Brain microvascular endothelial cell (primary cell): ENCODE measurements around the gene ADARB1.

ENCODE experiments used
- DNase-seq: peaks from one replicate; pipeline ENCODE4 v3.0.0-alpha.2; 2020
- H3K27ac ChIP-seq: fragments of 250-450 bp; sonication (Bioruptor Pico); 2 replicates; pipeline ENCODE4 v1.5.1; 2020; ENCODE audit warnings: mild to moderate bottlenecking, moderate library complexity
- H3K27me3 ChIP-seq: fragments of 250-450 bp; sonication (Bioruptor Pico); replicated peaks from 2 replicates; pipeline ENCODE4 v1.5.1; 2020; ENCODE audit warnings: mild to moderate bottlenecking
- H3K36me3 ChIP-seq: fragments of 250-450 bp; sonication (Bioruptor Pico); replicated peaks from 2 replicates; pipeline ENCODE4 v1.5.1; 2020; ENCODE audit warnings: mild to moderate bottlenecking
- H3K4me3 ChIP-seq: 2 replicates; pipeline ENCODE4 v1.5.1; 2011; ENCODE audit warnings: low read depth, mild to moderate bottlenecking, control low read depth, low read length, moderate library complexity
- in situ Hi-C: cut with HindIII; loops from 2 replicates; pipeline ENCODE4 v1.10.0; 2017; ENCODE audit warnings: low sequenced_read_pairs, low pct_ligation_motif_present
- TF ChIP-seq, protein P1 (sequence below): IDR thresholded peaks from 2 replicates; pipeline ENCODE4 v1.5.1; 2011; ENCODE audit warnings: low read depth, mild to moderate bottlenecking, moderate library complexity, low read length, control low read depth, inconsistent platforms; ENCODE audit errors: missing control alignments

The ADARB1 gene

DNA sequence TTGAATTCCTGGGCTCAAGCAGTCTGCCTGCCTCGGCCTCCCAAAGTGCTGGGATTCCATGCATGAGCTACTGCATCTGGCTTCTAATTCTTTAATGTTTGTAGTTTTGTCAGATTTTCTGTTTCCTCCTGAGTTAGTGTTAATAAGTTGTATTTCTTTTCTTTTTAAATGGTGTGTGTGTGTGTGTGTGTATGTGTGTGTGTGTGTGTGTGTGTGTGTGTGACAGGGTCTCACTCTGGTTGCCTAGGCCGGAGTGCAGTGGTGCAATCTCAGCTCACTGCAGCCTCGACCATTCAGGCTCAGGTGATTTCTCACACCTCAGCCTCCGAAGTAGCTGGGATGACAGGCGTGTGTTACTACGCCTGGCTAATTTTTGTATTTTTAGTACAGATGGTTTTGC, 50.2 kb downstream of the ADARB1 start:
- no peak overlapping the region for H3K27ac ChIP-seq
- TF ChIP-seq, protein P1, sequence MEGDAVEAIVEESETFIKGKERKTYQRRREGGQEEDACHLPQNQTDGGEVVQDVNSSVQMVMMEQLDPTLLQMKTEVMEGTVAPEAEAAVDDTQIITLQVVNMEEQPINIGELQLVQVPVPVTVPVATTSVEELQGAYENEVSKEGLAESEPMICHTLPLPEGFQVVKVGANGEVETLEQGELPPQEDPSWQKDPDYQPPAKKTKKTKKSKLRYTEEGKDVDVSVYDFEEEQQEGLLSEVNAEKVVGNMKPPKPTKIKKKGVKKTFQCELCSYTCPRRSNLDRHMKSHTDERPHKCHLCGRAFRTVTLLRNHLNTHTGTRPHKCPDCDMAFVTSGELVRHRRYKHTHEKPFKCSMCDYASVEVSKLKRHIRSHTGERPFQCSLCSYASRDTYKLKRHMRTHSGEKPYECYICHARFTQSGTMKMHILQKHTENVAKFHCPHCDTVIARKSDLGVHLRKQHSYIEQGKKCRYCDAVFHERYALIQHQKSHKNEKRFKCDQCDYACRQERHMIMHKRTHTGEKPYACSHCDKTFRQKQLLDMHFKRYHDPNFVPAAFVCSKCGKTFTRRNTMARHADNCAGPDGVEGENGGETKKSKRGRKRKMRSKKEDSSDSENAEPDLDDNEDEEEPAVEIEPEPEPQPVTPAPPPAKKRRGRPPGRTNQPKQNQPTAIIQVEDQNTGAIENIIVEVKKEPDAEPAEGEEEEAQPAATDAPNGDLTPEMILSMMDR, result no peak
- peaks cover 7% of the 10 kb centered on the region for H3K36me3 ChIP-seq
- DNase-seq, result no peak
- H3K27me3 ChIP-seq, result no peaks in the 10 kb centered on the region
- in situ Hi-C loops, result no loop called here
- no peak overlapping the region for H3K4me3 ChIP-seq

DNA sequence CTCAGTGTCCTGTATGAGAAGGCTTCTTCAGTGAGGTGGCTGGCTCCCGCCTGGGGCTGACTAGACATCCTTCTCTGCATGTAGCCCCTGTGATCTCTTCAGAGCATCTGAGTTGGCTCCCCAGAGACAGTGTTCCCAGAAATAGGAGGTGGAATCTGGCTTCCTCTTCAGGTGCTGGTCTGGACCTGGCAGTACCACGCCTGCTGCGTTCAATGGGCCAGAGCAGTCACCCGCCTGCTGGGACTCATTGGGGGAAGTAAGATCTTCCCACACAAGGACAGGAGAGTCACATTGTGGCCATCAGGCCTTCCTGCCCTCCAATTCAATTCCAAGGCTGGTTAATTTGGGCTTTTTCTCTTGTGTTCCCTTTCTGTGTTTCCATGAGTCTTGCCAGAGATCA, 51.0 kb downstream of the ADARB1 start:
- Histone ChIP-seq H3K27me3 (no peaks in the 10 kb centered on the region), H3K4me3 (no peak overlapping the region), H3K36me3 (peaks cover 3% of the 10 kb centered on the region), H3K27ac (no peak overlapping the region)
- in situ Hi-C loops, result loop anchor here (25.0 kb wide), 1 partner anchor 188 kb away; the partner anchor contains the start of gene SLX9
- TF ChIP-seq, protein P1, result no peak
- no peak for DNase-seq

DNA sequence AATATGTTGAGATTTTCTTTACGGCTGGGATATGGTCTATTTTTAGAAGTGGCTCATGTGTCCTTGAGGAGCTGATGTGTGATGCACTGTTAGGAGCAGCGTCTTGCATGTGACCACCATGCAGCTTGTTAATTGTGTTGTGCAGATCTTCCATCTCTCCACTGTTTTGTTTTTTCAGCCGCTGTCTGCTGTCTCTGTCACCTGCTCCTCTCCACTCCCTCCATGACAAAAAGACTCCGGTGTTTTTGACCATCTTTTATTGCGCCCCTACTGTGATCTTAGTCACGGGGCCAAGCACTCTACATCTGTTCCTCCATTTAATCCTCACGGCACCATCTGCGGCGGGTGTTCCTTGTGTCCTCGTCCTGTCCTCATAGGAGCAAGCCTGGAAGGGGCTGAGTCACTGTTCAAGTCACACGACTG, 51.8 kb downstream of the ADARB1 start:
- H3K4me3 ChIP-seq, result no peak overlapping the region
- no peaks in the 10 kb centered on the region for H3K27me3 ChIP-seq
- in situ Hi-C loops, result loop anchor here (25.0 kb wide), 1 partner anchor 189 kb away; the partner anchor contains the start of gene SLX9
- H3K27ac ChIP-seq, result no peak overlapping the region
- no peak for DNase-seq
- TF ChIP-seq, protein P1, result no peak
- H3K36me3 ChIP-seq, result no peaks in the 10 kb centered on the region

DNA sequence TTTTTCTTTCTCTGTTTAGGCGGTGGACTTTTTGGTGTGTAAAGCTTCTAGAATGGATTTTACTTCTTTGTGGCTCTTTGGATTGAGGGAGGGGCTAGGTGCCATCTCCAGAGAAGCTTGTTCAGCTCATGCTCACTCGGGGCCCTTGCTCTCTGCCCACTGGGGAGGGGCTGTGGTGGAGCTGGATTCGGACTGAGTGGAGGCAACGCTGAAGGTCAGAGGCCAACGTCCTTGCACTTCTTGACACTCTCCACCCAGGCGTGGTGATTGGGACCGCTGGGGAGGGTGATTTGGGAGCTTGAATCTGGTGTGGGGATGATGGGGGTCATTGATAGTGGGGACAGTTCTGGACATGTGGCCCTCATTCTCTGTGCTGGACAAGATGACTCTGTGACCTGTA, 52.6 kb downstream of the ADARB1 start:
- Histone ChIP-seq H3K36me3 (no peaks in the 10 kb centered on the region), H3K27me3 (no peaks in the 10 kb centered on the region), H3K27ac (no peak overlapping the region), H3K4me3 (no peak overlapping the region)
- in situ Hi-C loops, result loop anchor here (25.0 kb wide), 1 partner anchor 190 kb away; the partner anchor contains the start of gene SLX9
- TF ChIP-seq, protein P1, result no peak
- DNase-seq, result no peak

DNA sequence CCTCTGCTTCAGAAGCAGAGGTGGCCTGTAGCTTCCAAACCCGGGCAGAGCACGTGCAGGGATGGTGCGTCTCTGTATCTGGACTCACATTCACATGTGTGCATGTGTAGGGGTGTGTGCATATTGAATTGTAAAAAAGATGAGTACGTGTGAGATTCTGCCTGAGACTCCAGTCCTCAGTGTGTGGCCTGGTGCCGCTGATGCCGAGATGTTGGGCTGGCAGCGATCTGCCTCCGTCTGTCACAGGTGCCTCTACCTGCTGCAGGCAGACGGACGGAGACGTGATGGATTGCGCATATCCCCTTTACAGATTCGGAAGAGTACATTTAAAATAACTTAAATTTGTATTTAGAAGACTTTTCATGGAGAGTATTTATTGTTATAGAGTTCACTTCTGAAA, 53.6 kb downstream of the ADARB1 start:
- no peak for DNase-seq
- Histone ChIP-seq H3K4me3 (no peak overlapping the region), H3K36me3 (no peaks in the 10 kb centered on the region), H3K27me3 (no peaks in the 10 kb centered on the region), H3K27ac (no peak overlapping the region)
- in situ Hi-C loops, result loop anchor here (25.0 kb wide), 1 partner anchor 191 kb away; the partner anchor contains the start of gene SLX9
- TF ChIP-seq, protein P1, result no peak

DNA sequence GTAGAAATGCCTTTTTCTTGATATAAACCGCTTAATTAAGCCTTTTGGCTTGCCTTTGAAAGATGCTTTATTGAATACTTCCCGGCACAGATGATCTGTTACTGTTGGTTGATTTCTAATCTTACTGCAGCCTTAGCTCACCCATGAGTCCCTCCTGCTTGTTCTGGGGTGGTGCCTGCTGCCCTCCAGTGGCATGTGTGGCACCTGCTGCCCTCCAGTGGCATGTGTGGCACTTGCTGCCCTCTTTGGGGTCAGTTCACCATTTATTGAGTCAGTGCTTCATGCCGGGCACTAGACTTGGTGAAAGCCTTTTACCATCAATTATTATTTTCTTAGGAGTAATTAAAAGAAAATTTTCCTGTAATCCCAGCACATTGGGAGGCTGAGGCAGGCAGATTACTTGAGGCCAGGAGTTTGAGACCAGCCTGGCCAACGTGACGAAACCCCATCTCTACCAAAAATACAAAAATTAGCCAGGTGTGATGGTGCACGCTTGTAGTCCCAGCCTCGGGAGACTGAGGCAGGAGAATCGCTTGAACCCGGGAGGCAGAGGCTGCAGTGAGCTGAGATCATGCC, 54.3 kb downstream of the ADARB1 start:
- Histone ChIP-seq H3K27ac (peak overlapping the region; percentile 72), H3K4me3 (no peak overlapping the region), H3K36me3 (no peaks in the 10 kb centered on the region), H3K27me3 (no peaks in the 10 kb centered on the region)
- in situ Hi-C loops, result loop anchor here (25.0 kb wide), 1 partner anchor 191 kb away; the partner anchor contains the start of gene SLX9
- TF ChIP-seq, protein P1, result peak; percentile 92
- DNase-seq, result peak; percentile 66
